Ishikawa (cell line): ENCODE measurements around the gene ZNF101.

Experiments used
- CEBPB ChIP-seq: IDR thresholded peaks from 2 replicates; pipeline ENCODE4 v1.6.1; 2012
- CREB1 ChIP-seq: IDR thresholded peaks from 2 replicates; pipeline ENCODE4 v1.6.1; 2012; ENCODE audit warnings: low read depth
- EGR1 ChIP-seq: IDR thresholded peaks from 2 replicates; pipeline ENCODE4 v1.6.1; 2012
- EP300 ChIP-seq: IDR thresholded peaks from 2 replicates; pipeline ENCODE4 v1.6.1; 2012; ENCODE audit warnings: borderline replicate concordance
- FOXM1 ChIP-seq: IDR thresholded peaks from 2 replicates; pipeline ENCODE4 v1.6.1; 2012; ENCODE audit warnings: low read depth, borderline replicate concordance
- NFIC ChIP-seq: IDR thresholded peaks from 2 replicates; pipeline ENCODE4 v1.6.1; 2012
- RAD21 ChIP-seq: IDR thresholded peaks from 2 replicates; pipeline ENCODE4 v1.6.1; 2012; ENCODE audit warnings: low read depth
- TAF1 ChIP-seq: IDR thresholded peaks from 2 replicates; pipeline ENCODE4 v1.6.1; 2012; ENCODE audit warnings: low read depth, mild to moderate bottlenecking
- TCF12 ChIP-seq: IDR thresholded peaks from 2 replicates; pipeline ENCODE4 v1.6.1; 2012; ENCODE audit warnings: low read depth
- TEAD4 ChIP-seq: IDR thresholded peaks from 2 replicates; pipeline ENCODE4 v1.6.1; 2012
- YY1 ChIP-seq: IDR thresholded peaks from 2 replicates; pipeline ENCODE4 v1.6.1; 2012; ENCODE audit warnings: low read depth
- ZBTB7A ChIP-seq: IDR thresholded peaks from 2 replicates; pipeline ENCODE4 v1.6.1; 2012; ENCODE audit warnings: low read depth
- TF ChIP-seq, protein P1 (sequence below): IDR thresholded peaks from 2 replicates; pipeline ENCODE4 v1.6.1; 2012; ENCODE audit warnings: low read depth, mild to moderate bottlenecking
- TF ChIP-seq, protein P2 (sequence below): IDR thresholded peaks from 2 replicates; pipeline ENCODE4 v1.6.1; 2012

DNA sequence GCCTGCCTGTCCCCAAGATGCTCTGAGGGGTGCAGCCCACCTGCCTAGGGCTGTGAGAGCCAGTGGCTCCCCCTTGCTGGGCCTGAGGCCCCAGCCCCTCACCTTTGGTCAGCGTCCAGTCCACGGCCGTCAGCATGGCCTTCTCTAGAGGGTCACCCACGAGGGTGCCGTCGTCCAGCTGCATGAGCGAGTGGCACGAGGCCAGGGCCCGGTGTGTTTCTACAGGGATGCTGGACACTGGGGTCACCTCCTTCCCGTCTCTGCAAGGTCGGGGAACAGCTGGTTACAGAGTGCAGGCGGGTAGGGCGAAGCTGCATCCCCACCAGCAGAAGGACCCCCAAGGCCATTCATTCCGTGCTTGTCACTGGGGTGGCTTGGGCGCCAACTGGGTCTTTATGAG is 14.2 kb upstream of the ZNF101 start:
- TF ChIP-seq TAF1 (no peak), ZBTB7A (no peak), CREB1 (no peak), NFIC (no peak), FOXM1 (no peak), EP300 (no peak), EGR1 (no peak), YY1 (no peak), TEAD4 (no peak), CEBPB (no peak), TCF12 (no peak), RAD21 (no peak)
- TF ChIP-seq, protein P1, sequence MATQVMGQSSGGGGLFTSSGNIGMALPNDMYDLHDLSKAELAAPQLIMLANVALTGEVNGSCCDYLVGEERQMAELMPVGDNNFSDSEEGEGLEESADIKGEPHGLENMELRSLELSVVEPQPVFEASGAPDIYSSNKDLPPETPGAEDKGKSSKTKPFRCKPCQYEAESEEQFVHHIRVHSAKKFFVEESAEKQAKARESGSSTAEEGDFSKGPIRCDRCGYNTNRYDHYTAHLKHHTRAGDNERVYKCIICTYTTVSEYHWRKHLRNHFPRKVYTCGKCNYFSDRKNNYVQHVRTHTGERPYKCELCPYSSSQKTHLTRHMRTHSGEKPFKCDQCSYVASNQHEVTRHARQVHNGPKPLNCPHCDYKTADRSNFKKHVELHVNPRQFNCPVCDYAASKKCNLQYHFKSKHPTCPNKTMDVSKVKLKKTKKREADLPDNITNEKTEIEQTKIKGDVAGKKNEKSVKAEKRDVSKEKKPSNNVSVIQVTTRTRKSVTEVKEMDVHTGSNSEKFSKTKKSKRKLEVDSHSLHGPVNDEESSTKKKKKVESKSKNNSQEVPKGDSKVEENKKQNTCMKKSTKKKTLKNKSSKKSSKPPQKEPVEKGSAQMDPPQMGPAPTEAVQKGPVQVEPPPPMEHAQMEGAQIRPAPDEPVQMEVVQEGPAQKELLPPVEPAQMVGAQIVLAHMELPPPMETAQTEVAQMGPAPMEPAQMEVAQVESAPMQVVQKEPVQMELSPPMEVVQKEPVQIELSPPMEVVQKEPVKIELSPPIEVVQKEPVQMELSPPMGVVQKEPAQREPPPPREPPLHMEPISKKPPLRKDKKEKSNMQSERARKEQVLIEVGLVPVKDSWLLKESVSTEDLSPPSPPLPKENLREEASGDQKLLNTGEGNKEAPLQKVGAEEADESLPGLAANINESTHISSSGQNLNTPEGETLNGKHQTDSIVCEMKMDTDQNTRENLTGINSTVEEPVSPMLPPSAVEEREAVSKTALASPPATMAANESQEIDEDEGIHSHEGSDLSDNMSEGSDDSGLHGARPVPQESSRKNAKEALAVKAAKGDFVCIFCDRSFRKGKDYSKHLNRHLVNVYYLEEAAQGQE: no peak
- TF ChIP-seq, protein P2, sequence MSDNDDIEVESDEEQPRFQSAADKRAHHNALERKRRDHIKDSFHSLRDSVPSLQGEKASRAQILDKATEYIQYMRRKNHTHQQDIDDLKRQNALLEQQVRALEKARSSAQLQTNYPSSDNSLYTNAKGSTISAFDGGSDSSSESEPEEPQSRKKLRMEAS: no peak
